NCI-H2196 treated with DMSO at 0.1 percent for 48 hours (cell line): ENCODE results near the gene MINDY4B.

ENCODE experiments used
- DNase-seq: peaks from one replicate; lab custom pipeline; 2025; ENCODE audit not compliant: unreplicated experiment; lab: John Stamatoyannopoulos, UW

MINDY4B gene

GRCh38 chr3:150848864-150849263 is 56.4 kb downstream of the MINDY4B start:
- no peak for DNase-seq

GRCh38 chr3:150847433-150847832 is 57.8 kb downstream of the MINDY4B start:
- no peak for DNase-seq

- DNase-seq = no peak
These were observed 60.8 kb downstream of the MINDY4B start for GRCh38 chr3:150844484-150844883.

GRCh38 chr3:150843241-150843640 is 62.0 kb downstream of the MINDY4B start:
- DNase-seq = no peak

GRCh38 chr3:150840802-150841515 is 64.3 kb downstream of the MINDY4B start:
- no peak for DNase-seq

- no peak for DNase-seq
These were observed 74.5 kb downstream of the MINDY4B start for GRCh38 chr3:150830745-150831144.

GRCh38 chr3:150830094-150830681 is 75.1 kb downstream of the MINDY4B start:
- no peak for DNase-seq

GRCh38 chr3:150829408-150829807 is 75.8 kb downstream of the MINDY4B start:
- DNase-seq = no peak

GRCh38 chr3:150828997-150829396 is 76.2 kb downstream of the MINDY4B start:
- DNase-seq = no peak

- DNase-seq = no peak
These were observed 77.0 kb downstream of the MINDY4B start for GRCh38 chr3:150828261-150828660.

GRCh38 chr3:150826466-150827282 is 78.6 kb downstream of the MINDY4B start:
- DNase-seq = no peak

GRCh38 chr3:150825916-150826377 is 79.3 kb downstream of the MINDY4B start:
- DNase-seq = no peak

GRCh38 chr3:150825192-150825915 is 79.9 kb downstream of the MINDY4B start:
- DNase-seq = no peak

GRCh38 chr3:150823277-150823676 is 82.0 kb downstream of the MINDY4B start:
- DNase-seq = no peak

GRCh38 chr3:150822636-150823035 is 82.6 kb downstream of the MINDY4B start:
- DNase-seq = no peak
